Esophagus (tissue), 2 donors: ENCODE results near the gene PKNOX2. TPM values are rescaled to one million over a fixed set of nuclear protein-coding genes. Genes with fewer than 3 reads are reported as not detected.

Experiments used
- H3K27ac ChIP-seq, 2 donors: one replicate each; pipeline ENCODE4 v1.5.1; 2013; ENCODE audit warnings: low read depth in 2 of 2, mild to moderate bottlenecking in 2 of 2, inconsistent platforms in 1 of 2, low read length in 1 of 2, moderate library complexity in 1 of 2
- H3K27me3 ChIP-seq, 2 donors: one replicate each; pipeline ENCODE4 v1.6.1; 2013; ENCODE audit warnings: low read length in 2 of 2, control low read depth in 1 of 2, mild to moderate bottlenecking in 1 of 2; ENCODE audit not compliant: insufficient read depth in 2 of 2, control insufficient read depth in 1 of 2
- H3K36me3 ChIP-seq, 2 donors: one replicate each; pipeline ENCODE4 v1.6.1; 2013; ENCODE audit warnings: low read length in 1 of 2; ENCODE audit not compliant: control insufficient read depth in 2 of 2, insufficient read depth in 2 of 2
- H3K4me1 ChIP-seq, 2 donors: one replicate each; pipeline ENCODE4 v1.6.1; 2013; ENCODE audit warnings: low read length in 1 of 2; ENCODE audit not compliant: control insufficient read depth in 2 of 2, insufficient read depth in 2 of 2
- H3K4me3 ChIP-seq, 2 donors: one replicate each; pipeline ENCODE4 v1.5.1; 2013; ENCODE audit warnings: low read length in 2 of 2, mild to moderate bottlenecking in 2 of 2, low read depth in 1 of 2, moderate library complexity in 1 of 2
- H3K9me3 ChIP-seq, 2 donors: one replicate each; pipeline ENCODE4 v1.6.1; 2013; ENCODE audit warnings: mild to moderate bottlenecking in 2 of 2, low read depth in 1 of 2, low read length in 1 of 2, moderate library complexity in 1 of 2; ENCODE audit not compliant: control insufficient read depth in 2 of 2, insufficient read depth in 1 of 2
- WGBS, 2 donors: extraction: QIAGEN DNeasy Blood & Tissue Kit; methylation state at CpG; one replicate each; pipeline ENCODE4 v1.1.7; 2013; 5-methylcytosine and 5-hydroxymethylcytosine counted together
- polyA plus RNA-seq, 2 donors: library from polyadenylated mRNA; stranded (reverse); fragments of 200-250 nt; gene quantifications; one replicate each; pipeline ENCODE4 v1.2.3, GENCODE V29; 2013
- donor health status: healthy with polysubstance abuse.
- donor health status: Bipolar disorder and iron deficiency.

The PKNOX2 gene
- polyA plus RNA-seq, 2 donors = 0.24 to 0.43 TPM

GRCh38 chr11:125164091-125164421 lies 495 bp upstream of the PKNOX2 start:
- peak overlapping the region in 1 of 2 donors; percentile 57 for H3K27ac ChIP-seq
- no peak overlapping the region for H3K4me3 ChIP-seq
- H3K9me3 ChIP-seq = no peaks in the 10 kb centered on the region
- peaks cover 0 to 3% of the 10 kb centered on the region in 2 donors for H3K4me1 ChIP-seq
- H3K27me3 ChIP-seq = no peaks in the 10 kb centered on the region
- no peaks in the 10 kb centered on the region for H3K36me3 ChIP-seq
- 15% methylated on average over 8 of the region's 8 CpGs for WGBS, 2 donors

- peaks cover 0 to 3% of the 10 kb centered on the region in 2 donors for H3K4me1 ChIP-seq
- H3K27ac ChIP-seq = peak overlapping the region; percentile 68 to 72
- no peaks in the 10 kb centered on the region for H3K36me3 ChIP-seq
- WGBS, 2 donors = 1% methylated on average over 45 to 80 of the region's 80 CpGs
- H3K4me3 ChIP-seq = peak overlapping the region; percentile 52 to 56
- H3K9me3 ChIP-seq = no peaks in the 10 kb centered on the region
- H3K27me3 ChIP-seq = no peaks in the 10 kb centered on the region
Measured at GRCh38 chr11:125165111-125165842, 726 bp downstream of the PKNOX2 start.

GRCh38 chr11:125165843-125166763 lies 1.6 kb downstream of the PKNOX2 start:
- Histone ChIP-seq H3K27me3 (no peaks in the 10 kb centered on the region), H3K36me3 (no peaks in the 10 kb centered on the region), H3K27ac (peak overlapping the region; percentile 68 to 72), H3K4me3 (peak overlapping the region; percentile 52 to 56), H3K4me1 (peaks cover 0 to 3% of the 10 kb centered on the region in 2 donors), H3K9me3 (no peaks in the 10 kb centered on the region)
- WGBS, 2 donors = 8 to 9% methylated on average over 65 to 66 of the region's 66 CpGs

- Histone ChIP-seq H3K4me1 (peaks cover 0 to 3% of the 10 kb centered on the region in 2 donors), H3K27me3 (no peaks in the 10 kb centered on the region), H3K36me3 (no peaks in the 10 kb centered on the region), H3K9me3 (no peaks in the 10 kb centered on the region), H3K4me3 (peak overlapping the region in 1 of 2 donors; percentile 12), H3K27ac (peak overlapping the region; percentile 68 to 72)
- WGBS, 2 donors = 34 to 45% methylated on average over 14 to 16 of the region's 16 CpGs
Measured at GRCh38 chr11:125166764-125167291, 2.3 kb downstream of the PKNOX2 start.

GRCh38 chr11:125167292-125167953 lies 2.9 kb downstream of the PKNOX2 start:
- no peaks in the 10 kb centered on the region for H3K36me3 ChIP-seq
- 37 to 56% methylated on average over 28 of the region's 28 CpGs for WGBS, 2 donors
- peak overlapping the region; percentile 53 to 72 for H3K27ac ChIP-seq
- no peaks in the 10 kb centered on the region for H3K9me3 ChIP-seq
- peaks cover 0 to 3% of the 10 kb centered on the region in 2 donors for H3K4me1 ChIP-seq
- H3K4me3 ChIP-seq = no peak overlapping the region
- no peaks in the 10 kb centered on the region for H3K27me3 ChIP-seq

GRCh38 chr11:125167954-125168835 lies 3.6 kb downstream of the PKNOX2 start:
- Histone ChIP-seq H3K4me3 (no peak overlapping the region), H3K4me1 (peaks cover 0 to 3% of the 10 kb centered on the region in 2 donors), H3K27ac (no peak overlapping the region), H3K36me3 (no peaks in the 10 kb centered on the region), H3K27me3 (no peaks in the 10 kb centered on the region), H3K9me3 (no peaks in the 10 kb centered on the region)
- WGBS, 2 donors = 55 to 69% methylated on average over 9 of the region's 9 CpGs

GRCh38 chr11:125168918-125169456 lies 4.4 kb downstream of the PKNOX2 start:
- 61 to 64% methylated on average over 14 of the region's 14 CpGs for WGBS, 2 donors
- H3K27ac ChIP-seq = no peak overlapping the region
- H3K4me3 ChIP-seq = no peak overlapping the region
- peaks cover 0 to 3% of the 10 kb centered on the region in 2 donors for H3K4me1 ChIP-seq
- H3K36me3 ChIP-seq = no peaks in the 10 kb centered on the region
- H3K27me3 ChIP-seq = no peaks in the 10 kb centered on the region
- H3K9me3 ChIP-seq = no peaks in the 10 kb centered on the region

- Histone ChIP-seq H3K4me1 (peaks cover 0 to 3% of the 10 kb centered on the region in 2 donors), H3K27ac (peak overlapping the region; percentile 0 to 26), H3K36me3 (no peaks in the 10 kb centered on the region), H3K27me3 (no peaks in the 10 kb centered on the region), H3K9me3 (no peaks in the 10 kb centered on the region), H3K4me3 (no peak overlapping the region)
- WGBS, 2 donors = 71 to 77% methylated on average over 9 of the region's 9 CpGs
Measured at GRCh38 chr11:125170001-125170509, 5.5 kb downstream of the PKNOX2 start.
